GM19467 (cell line): ENCODE measurements around the gene TDRKH.

Experiments
- ATAC-seq: cut with Tn5 transposase; IDR thresholded peaks from one replicate; pipeline ENCODE4 v1.9.1; 2021; ENCODE audit warnings: mild to moderate bottlenecking, moderate library complexity; ENCODE audit not compliant: unreplicated experiment

Gene TDRKH

DNA sequence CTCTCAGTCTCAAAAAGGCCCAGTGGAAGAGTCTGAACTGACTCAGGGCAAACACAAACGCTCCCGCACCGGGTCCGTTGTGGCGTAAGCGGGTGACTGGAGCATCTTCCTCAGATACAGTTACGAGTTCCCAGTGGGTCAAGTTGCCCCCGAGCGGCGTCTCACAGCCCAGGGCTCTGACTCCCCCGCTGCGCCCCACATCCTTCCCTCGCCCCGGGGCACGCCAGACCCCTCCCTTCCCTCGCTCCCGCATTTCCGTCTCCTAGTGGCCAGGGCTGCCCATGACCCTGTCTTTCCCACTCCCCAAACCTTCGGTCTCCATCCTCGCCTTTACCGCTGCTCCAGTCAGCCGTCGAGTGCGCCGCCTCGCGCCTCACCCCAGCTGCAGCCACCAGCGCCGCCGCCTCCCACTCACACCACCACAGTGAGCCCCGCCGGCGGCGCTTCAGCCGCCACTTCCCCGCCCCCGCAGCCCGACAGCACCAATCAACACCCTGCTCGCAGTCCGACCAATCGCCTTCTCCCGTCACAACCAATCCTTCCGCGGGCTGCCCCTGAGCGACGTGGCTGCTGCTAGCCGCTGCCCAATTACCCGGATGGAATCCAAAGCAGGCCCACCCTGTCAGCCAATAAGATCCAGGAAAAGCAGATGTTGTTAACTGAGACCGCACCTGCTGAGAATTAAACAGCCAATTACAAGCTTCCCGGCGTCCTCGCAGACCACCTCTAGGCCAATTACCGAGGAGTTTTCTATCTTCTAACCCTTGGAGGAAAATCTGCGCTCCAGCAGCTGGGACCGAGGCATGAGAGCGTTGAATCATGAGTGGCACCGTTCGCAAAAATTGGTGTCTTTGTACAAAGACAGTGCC lies at the start of gene TDRKH:
Gene TDRKH, minus strand, starts transcription at position 430 of the 869 bp plus-strand sequence. CDS start 7,478 bp downstream, outside the sequence.
- peak; percentile 93 for ATAC-seq

GRCh38 chr1:151839457-151840403 lies 49.4 kb upstream of the TDRKH start, which contains the start of gene C2CD4D:
TSS of gene C2CD4D (minus strand) at chr1:151839820. CDS start at chr1:151838989, 831 bp downstream.
- no peak for ATAC-seq

DNA sequence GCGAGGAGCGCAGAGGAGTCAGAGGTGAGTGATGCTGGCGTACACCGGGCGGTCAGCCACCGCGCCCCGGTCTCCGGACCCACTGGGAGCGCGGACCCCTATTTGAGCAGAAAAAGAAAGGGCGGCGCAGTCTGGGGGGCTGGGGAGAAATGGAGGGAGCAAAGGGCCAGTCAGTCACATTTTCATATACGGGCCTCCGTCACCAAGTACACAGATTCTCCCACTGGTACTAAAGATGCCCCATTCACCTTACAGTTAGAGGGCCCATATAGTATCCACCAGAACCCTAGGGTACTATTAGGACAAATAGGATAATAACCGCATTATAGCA lies 48.7 kb upstream of the TDRKH start:
- ATAC-seq, result no peak

DNA sequence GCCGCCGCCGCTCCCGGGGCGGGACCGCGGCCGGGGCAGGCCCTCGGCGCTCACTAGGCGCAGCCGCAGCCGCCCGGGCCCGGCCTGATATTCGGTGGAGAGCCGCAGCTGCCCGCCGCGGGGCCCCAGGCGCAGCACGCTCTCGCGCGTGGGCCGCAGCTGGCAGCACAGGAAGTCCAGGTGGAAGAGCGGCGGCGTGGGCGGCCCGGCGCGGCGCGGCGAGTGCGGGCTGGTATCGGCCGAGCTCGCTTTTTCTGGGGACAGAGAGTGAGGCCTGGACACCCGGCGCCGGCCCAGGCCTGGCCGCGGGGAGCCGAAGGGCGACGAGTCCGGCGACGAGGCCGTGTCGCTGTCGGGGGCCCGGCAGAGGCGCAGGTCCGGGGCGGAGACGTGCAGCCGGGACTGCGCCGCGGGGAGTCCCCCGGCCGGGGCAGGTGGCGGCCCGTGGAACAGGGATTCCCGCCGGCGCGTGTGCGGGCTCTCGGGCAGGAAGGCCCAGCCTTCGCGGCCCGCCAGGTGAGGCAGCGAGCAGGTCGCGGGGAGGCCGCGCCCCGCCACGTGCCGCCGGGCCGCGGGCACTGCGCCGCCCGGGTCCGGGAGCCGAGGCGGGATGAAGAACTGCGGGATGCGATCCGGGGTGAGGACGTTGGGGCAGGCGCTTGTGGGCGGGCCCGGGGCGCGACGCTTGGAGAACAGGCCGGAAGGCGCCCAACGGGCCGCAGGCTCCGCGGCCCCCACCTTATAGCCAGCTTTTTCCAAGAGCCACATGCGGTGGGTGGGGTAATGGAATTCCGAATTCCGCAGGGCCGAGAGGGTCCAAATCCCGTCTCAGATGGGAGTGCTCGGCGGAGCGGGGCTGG lies 48.2 kb upstream of the TDRKH start:
- ATAC-seq, result no peak

GRCh38 chr1:151837884-151838221 lies 47.6 kb upstream of the TDRKH start:
- ATAC-seq, result no peak

- no peak for ATAC-seq
These were observed 46.9 kb upstream of the TDRKH start for GRCh38 chr1:151837197-151837596.

- ATAC-seq, result no peak
These were observed 45.3 kb upstream of the TDRKH start for GRCh38 chr1:151835596-151835995.

DNA sequence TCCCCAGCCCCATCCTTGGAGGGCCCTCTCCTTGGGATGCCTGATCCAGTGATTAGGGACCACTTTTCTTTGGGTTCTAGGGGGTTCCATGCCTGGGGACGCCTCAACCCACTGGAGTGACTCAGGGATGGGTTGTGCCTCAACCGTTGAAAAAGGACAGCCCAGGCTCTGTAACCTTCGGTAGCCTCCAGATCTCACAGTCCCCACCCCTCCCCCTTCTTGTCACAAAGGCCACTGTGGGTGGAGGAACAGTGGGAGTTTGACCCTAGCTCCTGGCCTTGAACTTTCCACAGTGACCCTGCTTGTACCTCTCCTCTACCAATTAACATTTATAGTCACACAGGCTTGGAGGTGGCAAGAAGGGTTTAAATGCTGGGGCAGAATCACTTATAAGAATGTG lies 43.9 kb upstream of the TDRKH start:
- ATAC-seq, result no peak

DNA sequence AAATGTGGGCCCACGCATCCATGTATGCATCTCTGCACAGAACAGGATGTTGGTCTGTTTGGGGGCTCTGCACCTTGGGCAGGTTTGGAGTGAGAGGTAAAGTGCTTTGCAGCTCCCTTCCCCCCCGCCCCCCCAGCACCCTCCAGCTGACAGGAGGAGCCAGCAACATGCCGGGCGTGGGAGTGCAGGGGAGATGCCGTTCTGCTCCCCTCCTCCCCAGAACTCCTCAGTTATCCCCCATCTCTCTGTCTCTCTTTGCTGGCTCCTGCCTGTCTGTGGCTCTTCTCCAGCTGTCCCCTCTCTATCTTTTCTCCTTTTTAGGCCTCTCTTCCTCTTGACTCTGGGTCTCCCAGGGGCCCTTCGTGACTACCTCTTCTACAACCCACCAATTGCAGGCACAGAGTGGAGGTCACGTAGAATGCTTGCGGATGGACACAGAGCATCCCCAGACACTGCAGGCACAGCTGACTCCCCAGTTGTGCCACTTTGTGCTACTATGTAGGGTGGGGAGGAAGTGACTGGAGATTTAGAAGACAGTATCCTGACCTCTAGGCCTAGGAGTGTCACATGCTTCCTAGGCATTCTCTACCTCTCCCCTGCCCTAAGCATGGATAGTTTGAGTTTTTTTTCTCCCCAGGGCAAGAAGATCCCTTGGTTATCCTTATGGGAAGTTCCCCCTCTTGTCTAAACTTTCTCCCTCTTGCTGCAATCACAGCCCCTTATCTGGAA lies 43.0 kb upstream of the TDRKH start:
- no peak for ATAC-seq

DNA sequence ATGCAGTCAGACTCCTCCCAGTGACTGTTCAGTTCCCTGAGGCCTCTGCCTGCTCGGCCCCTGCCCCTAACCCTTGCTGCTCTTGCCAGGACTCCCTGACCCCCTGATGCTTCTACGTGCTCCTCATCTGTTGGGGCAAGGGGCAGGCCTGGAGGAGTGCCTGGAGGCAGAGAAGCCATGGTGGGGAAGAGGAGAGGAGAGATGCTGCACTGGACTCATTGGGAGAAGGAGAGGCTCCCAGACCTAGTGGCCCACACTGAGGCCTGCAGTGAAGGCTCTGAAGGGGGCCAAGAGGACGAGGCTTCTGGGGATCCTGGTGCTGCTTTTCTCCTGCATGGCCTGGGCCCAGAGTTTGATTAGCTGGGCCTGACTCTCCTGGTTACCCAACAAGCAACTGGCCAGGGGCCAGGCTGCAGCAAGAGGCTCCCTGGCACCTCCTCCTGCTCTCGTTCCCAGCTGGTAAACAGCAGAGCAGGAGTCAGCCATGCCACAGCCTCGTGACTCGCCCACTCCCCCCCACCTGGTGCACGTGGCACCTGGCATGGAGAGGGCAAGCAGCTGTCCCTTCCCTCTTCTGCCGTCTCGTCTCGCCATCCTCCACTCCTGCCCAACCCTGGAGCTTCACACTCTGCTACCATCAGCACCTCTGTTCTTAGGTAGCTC lies 42.1 kb upstream of the TDRKH start:
- ATAC-seq, result no peak

- no peak for ATAC-seq
These were observed 41.3 kb upstream of the TDRKH start, which contains the start of gene RORC for GRCh38 chr1:151831605-151832004. TSS of gene RORC (minus strand) at chr1:151831802. CDS start at chr1:151831764, 38 bp downstream.

DNA sequence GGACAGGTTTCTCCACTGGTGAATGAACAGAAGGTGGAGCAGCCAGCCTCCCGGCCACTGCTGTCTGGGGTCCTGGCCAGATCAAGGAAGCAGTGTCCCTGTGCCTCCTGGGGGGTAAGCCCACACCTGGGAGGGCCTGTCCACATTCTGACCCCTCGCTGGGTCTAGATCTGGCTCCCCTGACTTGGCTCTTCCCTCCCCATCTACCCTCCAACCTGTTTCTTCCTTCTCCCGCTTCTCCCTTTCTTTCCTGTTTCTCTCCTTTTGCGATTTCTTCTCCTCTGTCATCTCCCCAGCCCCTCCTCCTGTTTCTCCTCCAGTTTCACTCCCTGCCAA lies 40.9 kb upstream of the TDRKH start:
- ATAC-seq, result no peak

DNA sequence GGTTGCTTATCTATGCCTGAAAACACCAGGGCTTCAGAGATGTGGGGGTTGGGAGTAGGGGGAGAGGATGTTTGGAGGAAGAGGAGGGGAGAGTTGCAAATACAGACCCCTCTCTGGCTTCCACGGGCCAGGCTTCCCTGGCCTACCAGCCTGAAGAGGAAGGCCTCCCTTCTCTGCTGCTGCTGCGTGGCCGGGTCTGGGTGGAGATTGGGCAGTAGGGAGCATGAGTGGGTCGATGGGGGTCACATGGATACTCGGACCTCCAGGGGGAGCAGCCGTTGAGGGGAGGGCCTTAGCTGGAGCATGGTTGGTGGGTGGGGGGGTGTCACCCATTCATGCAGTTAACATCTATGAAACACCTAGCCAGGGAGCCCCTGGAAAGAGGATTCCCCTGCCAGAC lies 39.8 kb upstream of the TDRKH start:
- no peak for ATAC-seq

DNA sequence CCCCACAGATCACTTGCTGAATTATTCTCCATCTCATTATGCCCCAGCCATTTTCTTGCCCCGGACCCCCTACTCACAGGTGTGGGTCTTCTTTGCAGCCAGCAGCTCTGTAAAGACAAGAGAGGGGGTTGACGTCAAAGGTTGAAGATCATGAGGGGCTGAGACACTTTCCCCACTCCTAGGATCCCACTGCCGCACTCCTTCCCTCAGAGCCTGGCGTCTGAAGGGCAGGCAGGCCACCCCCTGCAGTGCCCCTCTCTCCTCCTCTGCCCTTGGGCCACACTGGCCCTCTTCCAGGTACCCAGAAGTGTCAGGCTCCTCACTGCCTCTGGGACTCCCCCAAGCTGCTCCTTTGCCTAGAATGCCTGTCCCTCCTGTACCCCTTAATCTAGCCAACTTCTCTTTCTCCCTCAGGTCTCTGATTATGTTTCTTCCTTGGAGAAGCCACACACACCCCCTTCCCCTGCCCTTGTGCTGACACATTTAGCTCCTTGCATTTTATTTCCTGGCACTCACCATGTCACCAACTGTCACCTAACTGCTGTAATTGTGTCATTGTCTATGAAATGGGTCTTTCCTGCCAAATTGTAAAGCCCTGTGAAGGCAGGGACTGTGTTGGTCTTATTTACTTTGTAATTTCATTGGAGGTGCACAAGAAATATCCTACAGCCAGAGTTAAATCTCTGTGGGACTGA lies 39.2 kb upstream of the TDRKH start:
- no peak for ATAC-seq

DNA sequence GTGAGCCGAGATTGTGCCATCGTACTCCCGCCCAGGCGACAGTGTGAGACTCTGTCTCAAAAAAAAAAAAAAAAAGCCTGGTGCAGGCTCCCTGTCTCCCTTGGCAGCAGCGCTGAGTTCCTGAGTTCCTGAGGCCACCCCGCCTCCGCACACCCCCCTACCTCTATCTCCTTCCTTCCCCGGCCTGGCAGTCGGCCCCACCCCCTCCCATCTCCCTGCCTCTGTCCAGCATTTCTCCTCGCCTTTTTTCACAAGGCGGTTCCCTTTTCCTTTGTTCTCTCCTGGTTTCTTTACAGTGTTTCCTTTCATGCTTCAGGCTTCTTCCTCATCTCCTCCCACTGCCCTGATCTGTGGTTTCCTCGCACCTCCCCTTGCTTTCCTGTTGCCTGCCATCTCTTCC lies 38.6 kb upstream of the TDRKH start:
- no peak for ATAC-seq

DNA sequence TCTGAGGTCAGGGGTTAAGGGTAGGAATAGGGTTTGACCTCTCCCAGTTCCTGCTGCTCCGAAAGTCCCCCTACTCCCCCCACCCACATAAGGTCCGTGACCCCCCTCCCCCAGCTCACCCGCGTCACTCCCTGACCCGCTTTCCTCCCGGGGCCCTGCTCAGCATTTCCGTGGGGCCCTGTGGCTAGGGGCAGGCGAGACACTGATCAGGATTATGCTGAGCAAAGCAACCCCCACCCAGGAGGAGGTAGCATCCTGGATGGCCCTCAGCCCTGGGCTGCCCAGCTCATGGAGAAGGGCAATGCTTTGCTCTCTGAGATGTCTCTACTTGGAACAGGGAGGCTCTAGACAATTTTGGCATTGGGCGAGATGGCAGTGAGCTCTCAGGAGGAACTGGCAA lies 37.6 kb upstream of the TDRKH start:
- ATAC-seq, result no peak

- ATAC-seq, result no peak
These were observed 35.7 kb upstream of the TDRKH start for GRCh38 chr1:151825751-151826660.

GRCh38 chr1:151825204-151825603 lies 34.9 kb upstream of the TDRKH start:
- no peak for ATAC-seq
